Right ventricle myocardium inferior (tissue), 1 donor: Measurements from ENCODE around the gene HIF3A. TPM values are rescaled to one million over a fixed set of nuclear protein-coding genes. Genes with fewer than 3 reads are reported as not detected.
A peak's percentile ranks its signal among the peaks of the same experiment; 100 is the strongest.
"Not testable (repeated sequence)": the region's sequence is repeated elsewhere in the genome, so short reads cannot be mapped to it uniquely, and the experiment has no call there.

Experiments
- ATAC-seq: fragments of 200-7000 bp; cut with Tn5 transposase; one replicate; pipeline ENCODE4 v1.9.1; 2020; ENCODE audit warnings: mild to moderate bottlenecking, moderate library complexity
- DNase-seq: peaks from one replicate; pipeline ENCODE4 v3.0.0; 2021; ENCODE audit errors: missing footprints
- intact Hi-C: fragments of 100-400 bp; cut with DNase I; formaldehyde crosslinking; loops from one replicate; pipeline ENCODE4 v1.11.0; 2022
- total RNA-seq: library from RNA; stranded (reverse); fragmentation: NEBNext Ultra II Directional; extraction: Animal tissue kit (Norgen Biotek cat#: 25700); gene quantifications from one replicate; pipeline ENCODE4 v1.2.1, GENCODE V29; 2021
- donor health status: DM: no; HTN: yes; CAD: no; lungs with severe emphysema.

The HIF3A gene
- total RNA-seq, 1 donor from 2014 or later = 73.8 TPM

DNA sequence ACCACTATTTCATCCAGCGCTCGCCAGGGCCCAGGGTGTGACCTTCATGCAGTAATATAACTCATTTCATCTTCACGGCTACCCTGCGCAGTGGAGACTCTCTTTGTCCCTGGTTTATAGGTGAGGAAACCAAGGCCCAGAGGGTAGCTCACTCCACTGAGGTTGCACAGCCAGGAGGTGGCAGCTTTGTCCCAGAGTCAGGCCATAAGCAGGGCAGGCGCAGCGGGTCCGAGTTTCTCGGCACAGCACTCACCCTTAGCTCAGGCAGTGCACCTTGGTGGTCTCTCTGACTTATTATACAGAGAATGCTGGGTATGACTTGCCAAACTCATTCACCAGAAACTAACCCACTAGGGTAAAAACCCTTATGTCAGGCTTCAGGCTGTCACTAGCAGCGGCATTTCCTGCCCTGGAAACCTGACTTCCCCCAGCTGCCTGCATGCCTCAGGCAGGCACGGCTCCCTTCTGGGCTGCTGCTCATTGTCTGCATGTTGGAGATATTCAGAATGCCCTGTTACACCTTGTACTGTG, 74.6 kb downstream of the HIF3A start:
- intact Hi-C loops = no loop called here
- ATAC-seq = no peak
- DNase-seq = no peak

GRCh38 chr19:46372901-46373490, 76.2 kb downstream of the HIF3A start:
- intact Hi-C loops = no loop called here
- no peak for DNase-seq
- ATAC-seq = no peak

- DNase-seq (peak; percentile 81), ATAC-seq (peak; percentile 84)
- intact Hi-C loops = no loop called here
Observed at GRCh38 chr19:46373491-46374359, 76.9 kb downstream of the HIF3A start.

DNA sequence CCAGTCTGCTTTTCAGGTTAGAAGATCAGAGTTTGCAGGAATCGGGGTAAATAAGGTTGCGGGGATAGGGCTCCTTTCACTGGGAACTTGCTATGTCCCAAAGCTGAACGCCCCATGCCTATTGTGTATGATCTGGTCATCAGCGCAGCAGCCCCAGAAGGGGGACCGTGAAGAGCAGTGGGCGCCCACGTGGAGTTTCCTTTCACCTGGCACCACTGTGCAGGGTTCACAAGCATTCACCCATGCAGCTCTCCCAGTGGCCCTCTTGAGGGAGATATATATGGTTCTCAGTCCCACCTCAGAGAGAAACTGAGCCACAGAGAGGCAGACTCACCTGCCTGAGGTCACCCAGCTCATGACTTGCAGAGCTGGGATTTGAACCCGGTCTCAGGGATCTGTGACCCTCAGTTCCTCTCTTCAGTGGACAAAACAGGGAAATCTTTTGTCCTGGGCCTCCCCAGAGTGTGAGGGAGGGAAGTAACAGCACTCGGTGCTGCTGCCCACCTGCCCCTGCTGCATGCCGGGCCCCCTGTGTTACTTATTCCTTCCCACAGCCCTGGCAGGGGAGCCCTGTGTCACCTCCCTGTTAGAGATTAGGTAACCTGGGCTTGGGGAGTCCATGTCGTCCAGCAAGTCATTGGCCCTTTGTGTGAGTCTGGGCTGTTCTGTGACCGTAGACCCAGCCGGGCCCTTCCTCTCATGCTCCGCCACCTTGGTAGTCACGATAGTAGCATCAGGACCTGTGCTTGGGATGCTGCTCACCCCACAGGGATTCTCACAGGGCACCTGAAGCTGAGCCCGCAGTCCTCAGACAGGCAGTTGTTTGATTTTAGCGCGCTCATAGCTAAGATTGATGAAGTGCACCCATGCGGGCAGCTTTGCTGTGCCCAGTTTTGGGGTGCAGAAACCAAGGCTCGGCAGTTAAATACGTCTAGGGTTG, 78.0 kb downstream of the HIF3A start:
- intact Hi-C loops = no loop called here
- DNase-seq = no peak
- no peak for ATAC-seq

- DNase-seq, intact Hi-C loops, ATAC-seq: not testable (repeated sequence)
Observed at GRCh38 chr19:46375476-46376067, 78.7 kb downstream of the HIF3A start.

GRCh38 chr19:46376241-46377153, 79.7 kb downstream of the HIF3A start:
- DNase-seq = no peak
- intact Hi-C loops = no loop called here
- ATAC-seq = no peak

- intact Hi-C loops = no loop called here
- DNase-seq = no peak
- no peak for ATAC-seq
Observed at GRCh38 chr19:46378268-46378667, 81.4 kb downstream of the HIF3A start.

- intact Hi-C loops = no loop called here
- ATAC-seq (no peak), DNase-seq (no peak)
Observed at GRCh38 chr19:46380690-46381089, 83.8 kb downstream of the HIF3A start.

GRCh38 chr19:46381346-46381745, 84.5 kb downstream of the HIF3A start:
- intact Hi-C loops = no loop called here
- DNase-seq (no peak), ATAC-seq (no peak)

GRCh38 chr19:46381756-46382345, 85.0 kb downstream of the HIF3A start:
- DNase-seq (no peak), ATAC-seq (no peak)
- intact Hi-C loops = no loop called here

GRCh38 chr19:46383171-46383815, 86.5 kb downstream of the HIF3A start:
- DNase-seq (no peak), ATAC-seq (no peak)
- intact Hi-C loops = no loop called here

DNA sequence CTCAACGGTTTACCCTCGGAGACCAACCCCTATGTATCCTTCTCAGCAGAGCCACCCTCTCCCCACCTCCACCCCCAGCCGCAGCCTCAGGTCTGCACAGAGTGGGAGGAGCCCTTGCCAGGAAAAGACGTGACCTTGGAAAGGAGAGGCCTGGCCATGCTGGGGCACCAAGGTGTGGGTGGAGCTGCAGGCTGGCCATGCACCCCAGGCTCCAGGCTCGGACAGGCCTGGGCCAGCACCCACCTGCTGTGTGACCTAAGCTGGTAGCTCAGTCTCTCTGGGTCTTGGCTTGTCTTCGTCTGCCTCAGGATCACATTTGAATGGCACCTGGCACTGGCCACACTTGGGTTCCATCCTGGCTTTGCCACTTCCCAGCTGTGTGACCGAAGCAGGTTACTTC, 87.0 kb downstream of the HIF3A start:
- no peak for DNase-seq
- peak; percentile 32 for ATAC-seq
- intact Hi-C loops = no loop called here

GRCh38 chr19:46384396-46384795, 87.6 kb downstream of the HIF3A start:
- peak; percentile 71 for ATAC-seq
- intact Hi-C loops = no loop called here
- no peak for DNase-seq

- ATAC-seq (no peak), DNase-seq (peak; percentile 13)
- intact Hi-C loops = no loop called here
Observed at GRCh38 chr19:46385636-46386035, 88.8 kb downstream of the HIF3A start.

GRCh38 chr19:46386151-46386550, 89.3 kb downstream of the HIF3A start:
- intact Hi-C loops = no loop called here
- ATAC-seq (no peak), DNase-seq (peak; percentile 49)

GRCh38 chr19:46386996-46387712, 90.3 kb downstream of the HIF3A start:
- intact Hi-C loops = no loop called here
- peak; percentile 46 for DNase-seq
- no peak for ATAC-seq
